Stimulated activated CD4-positive, alpha-beta T cell treated with anti-CD3 and anti-CD28 coated beads, TNF-alpha, amount 100 ng/mL, for 24 hours (primary cell): ENCODE data around the gene BAIAP2L1.
A peak's percentile ranks its signal among the peaks of the same experiment; 100 is the strongest.

ENCODE experiments used
- DNase-seq, 3 experiments: peaks; one replicate each; pipeline ENCODE4 v3.0.0-alpha.2; 2020; ENCODE audit warnings: low read depth in 3 of 3

The BAIAP2L1 gene

GRCh38 chr7:98294798-98295382 lies 106.0 kb downstream of the BAIAP2L1 start:
- DNase-seq: peak in 1 of 3 experiments; percentile 28

- no peak for DNase-seq
These were observed 106.6 kb downstream of the BAIAP2L1 start for GRCh38 chr7:98294326-98294725.

GRCh38 chr7:98293746-98294145 lies 107.1 kb downstream of the BAIAP2L1 start:
- no peak for DNase-seq

- no peak for DNase-seq
These were observed 107.6 kb downstream of the BAIAP2L1 start for GRCh38 chr7:98293265-98293664.

GRCh38 chr7:98291717-98292116 lies 109.2 kb downstream of the BAIAP2L1 start:
- no peak for DNase-seq

- DNase-seq: no peak
These were observed 111.5 kb downstream of the BAIAP2L1 start for GRCh38 chr7:98289333-98289875.

- no peak for DNase-seq
These were observed 112.6 kb downstream of the BAIAP2L1 start for GRCh38 chr7:98288064-98288823.

- DNase-seq: no peak
These were observed 113.4 kb downstream of the BAIAP2L1 start for GRCh38 chr7:98287486-98287959.

GRCh38 chr7:98286701-98287485 lies 114.0 kb downstream of the BAIAP2L1 start:
- DNase-seq: no peak

GRCh38 chr7:98286093-98286539 lies 114.8 kb downstream of the BAIAP2L1 start:
- no peak for DNase-seq

GRCh38 chr7:98285157-98286092 lies 115.5 kb downstream of the BAIAP2L1 start:
- no peak for DNase-seq

- DNase-seq: no peak
These were observed 116.4 kb downstream of the BAIAP2L1 start for GRCh38 chr7:98284335-98285036.

- no peak for DNase-seq
These were observed 117.0 kb downstream of the BAIAP2L1 start for GRCh38 chr7:98283887-98284222.

- DNase-seq: no peak
These were observed 117.6 kb downstream of the BAIAP2L1 start for GRCh38 chr7:98283127-98283886.

GRCh38 chr7:98282703-98283102 lies 118.2 kb downstream of the BAIAP2L1 start:
- DNase-seq: no peak

GRCh38 chr7:98281757-98282606 lies 118.9 kb downstream of the BAIAP2L1 start:
- peak in 1 of 3 experiments; percentile 22 for DNase-seq

- DNase-seq: peak; percentile 81 to 92 (median 83)
These were observed 119.8 kb downstream of the BAIAP2L1 start, which contains the start of gene BRI3 for GRCh38 chr7:98280791-98281756. Gene BRI3 (plus strand): TSS chr7:98281686. CDS start chr7:98281796, 110 bp downstream.
